PC-3 (cell line): Measurements from ENCODE around the gene BIRC6.

Source experiments
- CTCF ChIP-seq: fragments of 300-600 bp; sonication (generic); conservative IDR thresholded peaks from 2 replicates; pipeline ENCODE4 v1.5.1; 2017; ENCODE audit warnings: antibody characterized with exemption, low read depth, mild to moderate bottlenecking, low read length
- EZH2 ChIP-seq: fragments of 300-600 bp; sonication (generic); IDR thresholded peaks from one replicate; pipeline ENCODE4 v1.6.1; 2017; ENCODE audit warnings: antibody characterized with exemption, mild to moderate bottlenecking, low read length; ENCODE audit not compliant: unreplicated experiment
- EZH2phosphoT487 ChIP-seq: fragments of 300-600 bp; sonication (generic); IDR thresholded peaks from 2 replicates; pipeline ENCODE4 v1.6.1; 2018; ENCODE audit warnings: mild to moderate bottlenecking, antibody characterized with exemption, low read length, borderline replicate concordance

GRCh38 chr2:32627441-32627813 is 270.6 kb downstream of the BIRC6 start:
- TF ChIP-seq CTCF (no peak), EZH2 (no peak), EZH2phosphoT487 (no peak)
